ENCODE results near the gene RGCC. TPM values are rescaled to one million over a fixed set of nuclear protein-coding genes. Genes with fewer than 3 reads are reported as not detected.

Gene RGCC
- total and polyA plus RNA-seq, 12 donors: 15.6 to 63.2 (median 46.6) TPM

DNA sequence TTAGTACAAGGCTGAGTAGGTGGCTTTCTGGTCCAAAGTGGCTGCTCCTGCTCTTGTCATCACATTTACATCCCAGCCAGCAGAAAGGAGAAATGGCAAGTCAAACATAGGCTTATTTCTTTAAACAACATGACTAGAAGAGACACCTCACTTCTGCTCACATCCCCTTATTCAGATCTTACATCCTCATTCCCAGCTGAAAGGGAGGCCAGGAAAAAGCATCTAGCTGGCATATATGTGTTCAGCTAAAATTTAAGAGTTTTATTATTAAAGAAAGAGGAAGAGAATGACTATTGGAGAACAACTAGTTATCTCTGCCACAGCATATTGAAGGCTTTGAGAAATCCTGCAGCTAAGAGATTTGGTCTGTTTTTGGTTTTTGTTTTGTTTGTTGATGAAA lies 34.1 kb downstream of the RGCC start:
- H3K27ac ChIP-seq: peak overlapping the region in 2 of 10 donors; percentile 68 to 86

DNA sequence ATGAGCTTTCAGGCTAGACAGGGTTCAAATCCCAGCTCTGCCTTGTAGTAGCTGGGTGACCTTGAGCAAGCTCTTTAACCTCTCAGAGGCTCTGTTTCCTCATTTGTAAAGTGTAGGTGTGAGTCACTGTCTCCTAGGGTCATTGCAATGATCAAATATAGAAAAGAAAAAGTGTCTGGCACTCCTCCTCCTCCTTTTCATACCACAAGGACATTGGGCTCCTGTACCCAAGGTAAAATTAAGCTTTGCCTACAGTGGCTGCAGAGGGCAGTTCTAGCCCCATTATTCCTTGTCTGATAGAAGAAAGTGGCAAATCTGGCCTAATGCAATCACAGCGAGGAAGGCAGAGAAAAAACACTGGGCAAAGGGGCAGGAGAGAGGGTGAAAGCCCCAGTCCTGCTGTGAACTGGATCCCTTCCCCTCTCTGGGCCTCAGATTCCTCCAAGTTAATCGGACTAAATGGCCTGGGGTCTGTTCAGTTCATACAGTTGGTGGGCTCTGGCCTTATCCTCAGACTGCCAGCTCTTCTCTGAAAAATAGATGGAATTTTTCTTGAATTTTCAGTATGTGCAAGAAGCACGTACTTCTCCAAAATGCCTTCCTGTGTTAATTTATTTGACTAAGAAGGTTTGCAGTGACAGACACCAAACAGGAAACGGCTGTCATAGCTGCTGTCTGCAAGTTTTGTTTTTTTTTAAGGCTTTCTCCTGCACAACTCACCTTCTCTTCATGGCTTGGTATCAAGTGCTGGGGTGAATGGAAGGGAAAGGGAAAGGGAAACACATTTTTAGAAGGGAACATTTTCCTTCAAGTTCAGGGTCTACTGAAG lies 35.3 kb downstream of the RGCC start:
- intact Hi-C loops (cut with DNase I): loop anchor here in 2 of 10 donors (10.0 kb wide), 2 partner anchors 122 to 152 kb away; no protein-coding TSS in a partner anchor
- H3K27ac ChIP-seq: peak overlapping the region in 7 of 10 donors; percentile 30 to 86 (median 68)

More for the DNA sequence above, 34.1 kb downstream of the RGCC start:
- intact Hi-C loops (cut with DNase I): loop anchor here in 2 of 10 donors (10.0 kb wide), 2 partner anchors 123 to 153 kb away; no protein-coding TSS in a partner anchor
- H3K4me1 ChIP-seq: peaks cover 14 to 48% (median 38%) of the 10 kb centered on the region in 9 donors
- no peak overlapping the region for H3K4me3 ChIP-seq
- no peaks in the 10 kb centered on the region for H3K36me3 ChIP-seq
- ATAC-seq (no peak), DNase-seq (no peak)
- H3K9me3 ChIP-seq: peaks cover 0 to 10% (median 0%) of the 10 kb centered on the region in 11 donors
- no peak for TF ChIP-seq CTCF (IDR thresholded peaks at IDR 0.05)
- H3K27me3 ChIP-seq: no peaks in the 10 kb centered on the region

DNA sequence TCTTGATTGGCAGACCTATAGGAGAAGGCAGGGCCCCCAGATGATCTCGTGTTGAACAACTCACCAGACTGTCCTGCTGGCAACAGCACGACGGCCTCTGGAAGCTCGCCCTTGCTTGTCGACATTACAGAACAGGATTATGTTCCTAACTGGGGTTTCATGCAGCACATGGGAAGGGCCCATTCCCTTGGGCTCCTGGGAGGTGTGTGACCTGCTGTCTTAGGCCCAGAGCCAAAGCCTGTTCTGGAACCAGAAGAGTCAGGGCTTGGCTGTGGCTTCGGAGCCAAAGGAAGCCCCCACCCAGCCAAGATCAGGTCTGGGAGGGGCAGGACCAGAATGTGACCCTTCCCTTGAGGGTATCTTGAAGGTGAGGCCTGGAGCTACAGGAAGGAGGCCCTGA lies 36.9 kb downstream of the RGCC start:
- H3K36me3 ChIP-seq: no peaks in the 10 kb centered on the region
- no peak for TF ChIP-seq CTCF (IDR thresholded peaks at IDR 0.05)
- peaks cover 0 to 3% (median 0%) of the 10 kb centered on the region in 11 donors for H3K9me3 ChIP-seq
- peaks cover 14 to 59% (median 43%) of the 10 kb centered on the region in 9 donors for H3K4me1 ChIP-seq
- DNase-seq (peak; percentile 46 to 52), ATAC-seq (peak; percentile 49 to 89 (median 76))
- no peak overlapping the region for H3K4me3 ChIP-seq
- intact Hi-C loops (cut with DNase I): loop anchor here in 2 of 10 donors (2.0 to 10.0 kb wide), 3 partner anchors 117 to 151 kb away; no protein-coding TSS in a partner anchor
- WGBS, 2 donors: 48 to 58% methylated on average over 6 of the region's 6 CpGs
- H3K27me3 ChIP-seq: no peaks in the 10 kb centered on the region
- peak overlapping the region in 9 of 10 donors; percentile 39 to 69 (median 52) for H3K27ac ChIP-seq

More for the DNA sequence above, 35.3 kb downstream of the RGCC start:
- DNase-seq: no peak
- Histone ChIP-seq H3K4me1 (peaks cover 14 to 59% (median 43%) of the 10 kb centered on the region in 9 donors), H3K9me3 (peaks cover 0 to 3% (median 0%) of the 10 kb centered on the region in 11 donors), H3K27me3 (no peaks in the 10 kb centered on the region), H3K4me3 (no peak overlapping the region), H3K36me3 (no peaks in the 10 kb centered on the region)
- TF ChIP-seq CTCF (IDR thresholded peaks at IDR 0.05): no peak
- WGBS, 2 donors: 67 to 72% methylated on average over 4 of the region's 4 CpGs
- peak in 2 of 8 donors; percentile 3 to 22 for ATAC-seq

DNA sequence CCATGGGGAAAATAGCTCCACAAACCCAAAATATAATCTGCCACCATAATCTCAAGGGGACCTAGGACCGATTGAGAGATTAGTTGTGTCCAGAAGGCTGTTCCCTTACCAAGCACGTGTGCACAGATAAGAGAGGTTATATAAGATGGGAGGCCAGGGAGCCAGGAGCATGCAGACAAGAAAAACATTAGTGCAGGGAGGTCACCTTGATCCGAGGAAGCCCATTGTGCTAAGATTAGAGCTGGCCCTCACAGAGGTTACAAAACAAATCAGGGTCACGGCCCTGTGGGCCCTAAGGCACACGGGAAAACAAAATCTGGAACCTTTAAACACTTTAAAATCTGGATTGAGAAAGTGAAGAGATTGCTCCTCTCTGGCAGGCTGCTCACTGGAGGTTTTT lies 37.7 kb downstream of the RGCC start:
- peak in 1 of 2 donors; percentile 36 for DNase-seq
- peak in 7 of 8 donors; percentile 65 to 81 (median 75) for ATAC-seq
- no peaks in the 10 kb centered on the region for H3K27me3 ChIP-seq
- peaks cover 14 to 59% (median 43%) of the 10 kb centered on the region in 9 donors for H3K4me1 ChIP-seq
- no peak overlapping the region for H3K4me3 ChIP-seq
- no peak for TF ChIP-seq CTCF (IDR thresholded peaks at IDR 0.05)
- H3K36me3 ChIP-seq: no peaks in the 10 kb centered on the region
- H3K27ac ChIP-seq: peak overlapping the region in 9 of 10 donors; percentile 39 to 69 (median 52)
- H3K9me3 ChIP-seq: peaks cover 0 to 3% (median 0%) of the 10 kb centered on the region in 11 donors
- 1 to 13% methylated on average over 5 of the region's 5 CpGs for WGBS, 2 donors
- intact Hi-C loops (cut with DNase I): loop anchor here in 3 of 10 donors (2.0 to 10.0 kb wide), 4 partner anchors 52 to 150 kb away; no protein-coding TSS in a partner anchor
